Heart left ventricle (tissue), 13 donors: Measurements from ENCODE around the gene RNF145.

Source experiments
- CTCF ChIP-seq, 12 donors: fragments of 200-600 bp; sonication (generic) in 4 of 12; IDR thresholded peaks; one replicate each; pipeline versions ENCODE4 v1.5.0 to v1.8.0; 2018 to 2022; ENCODE audit warnings: antibody characterized with exemption in 12 of 12, mild to moderate bottlenecking in 5 of 12
- POLR2A ChIP-seq, 2 donors: fragments of 450-650 bp; IDR thresholded peaks; one replicate each; pipeline ENCODE4 v1.6.1; 2017; ENCODE audit warnings: antibody characterized with exemption in 2 of 2, mild to moderate bottlenecking in 2 of 2, moderate library complexity in 2 of 2
- donor health status: ischemic (EF 13 %, LVEDD 7.1; RV severe dilation, severe dysfunction).
- donor health status: DM: no; HTN: yes; CAD: no.
- donor health status: DM: no; HTN: no; CAD: no.
- donor health status: ischemic (EF 25% LVEDD 6.9; RV normal size, moderate dysfunction).
- donor health status: ischemic (EF 25% LVEDD 5.7; RV mildly dilated, moderate dysfunction).
- donor health status: ischemic (EF 35%, LVEDD 5.7; RV mildly dilated, moderate dysfunction).
- donor health status: nonischemic (EF 11% LVEDD 7.7; RV severe dilation, severe dysfunction).
- donor health status: DM: yes; HTN: yes; CAD: no.
- donor health status: PGD.
- donor health status: ischemic (EF 29% LVEDD 5.4; RV normal size, mild dysfunction).
- donor health status: nonischemic (EF 23%, LVEDD 6.1; RV moderate dilation, normal function).

- TF ChIP-seq CTCF (IDR thresholded peaks at IDR 0.05) (no peak), POLR2A (IDR thresholded peaks at IDR 0.05) (no peak)
These were observed 7.2 kb downstream of the RNF145 start for GRCh38 chr5:159202151-159202550.
